HG02642 (cell line): Measurements from ENCODE around the gene COA7.

ENCODE experiments used
- ATAC-seq: cut with Tn5 transposase; IDR thresholded peaks from one replicate; pipeline ENCODE4 v1.9.1; 2021; ENCODE audit warnings: mild to moderate bottlenecking; ENCODE audit not compliant: unreplicated experiment, poor library complexity

Gene COA7

DNA sequence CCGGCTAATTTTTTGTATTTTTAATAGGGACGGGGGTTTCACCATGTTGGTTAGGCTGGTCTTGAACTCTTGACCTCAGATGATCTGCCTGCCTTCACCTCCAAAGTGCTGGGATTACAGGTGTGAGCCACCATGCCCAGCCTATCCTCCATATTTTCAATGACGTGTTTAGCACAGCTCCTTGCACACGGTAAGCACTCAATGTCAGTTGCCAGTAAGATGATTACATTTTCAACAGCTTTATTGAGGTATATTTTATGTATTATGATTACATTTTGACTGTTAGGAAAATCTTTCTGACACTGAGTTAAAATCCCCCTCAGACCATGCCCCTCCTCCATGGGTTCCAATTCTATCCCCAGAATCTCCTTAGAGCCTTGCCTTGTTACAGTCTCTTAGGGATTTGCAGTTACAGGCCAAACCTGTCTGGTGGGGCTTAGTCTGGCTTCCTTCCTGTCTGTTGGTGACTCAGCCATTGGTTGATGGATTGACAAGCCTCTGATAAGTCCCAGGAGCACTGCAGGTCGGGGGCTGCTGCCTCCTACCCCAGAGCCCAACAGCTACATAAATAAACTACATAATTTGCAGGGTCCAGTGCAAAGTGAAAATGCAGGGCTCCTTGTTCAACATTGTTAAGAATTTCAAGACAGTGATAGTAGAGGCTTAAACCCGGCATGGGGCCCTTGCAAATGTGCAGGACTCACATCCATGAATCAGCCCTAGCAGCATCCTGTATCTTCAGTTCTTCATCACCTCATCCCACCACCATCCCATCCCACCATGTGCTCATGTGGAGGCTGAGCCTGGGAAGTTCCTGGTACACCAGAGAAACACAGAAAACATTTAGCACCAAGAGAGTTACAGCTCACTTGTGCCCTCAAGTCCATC lies 23.4 kb downstream of the COA7 start:
- ATAC-seq = no peak

DNA sequence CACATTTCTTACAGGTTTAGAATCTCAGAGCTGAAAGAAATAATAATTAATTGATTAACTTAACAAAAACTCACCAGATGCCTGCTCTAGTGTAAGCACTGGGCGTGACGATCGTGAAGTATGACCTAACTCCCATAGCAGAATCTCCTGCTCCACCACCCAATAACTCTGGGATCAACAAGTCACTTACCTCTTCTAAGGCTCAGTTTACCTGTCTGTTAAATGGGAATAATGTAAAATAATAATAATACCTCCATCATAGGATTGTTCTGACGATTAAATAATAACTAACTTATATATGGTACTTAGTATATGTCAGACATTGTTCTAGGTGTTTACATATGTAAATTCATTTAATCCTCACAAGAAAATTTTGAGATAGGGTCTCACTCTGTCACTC lies 24.6 kb downstream of the COA7 start:
- no peak for ATAC-seq

DNA sequence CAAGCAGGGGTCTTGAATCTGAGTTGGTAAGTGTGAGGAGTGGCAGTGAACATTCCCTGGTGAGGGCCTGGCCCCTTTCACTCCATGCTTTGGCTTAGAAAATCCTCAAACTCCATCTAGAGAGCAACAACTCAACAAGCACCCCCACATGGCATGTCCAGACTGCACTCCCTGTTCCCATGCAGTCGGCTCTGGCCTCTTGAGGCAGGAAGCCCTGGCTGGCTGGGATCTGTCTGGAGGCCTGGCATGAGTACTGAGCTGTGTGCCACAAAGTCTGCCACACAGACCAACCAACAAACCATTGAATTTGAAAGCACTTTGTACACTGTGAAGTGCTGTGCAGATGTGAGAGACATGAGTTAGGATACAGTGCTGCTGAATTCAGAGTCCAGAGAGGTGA lies 25.2 kb downstream of the COA7 start:
- ATAC-seq = no peak

DNA sequence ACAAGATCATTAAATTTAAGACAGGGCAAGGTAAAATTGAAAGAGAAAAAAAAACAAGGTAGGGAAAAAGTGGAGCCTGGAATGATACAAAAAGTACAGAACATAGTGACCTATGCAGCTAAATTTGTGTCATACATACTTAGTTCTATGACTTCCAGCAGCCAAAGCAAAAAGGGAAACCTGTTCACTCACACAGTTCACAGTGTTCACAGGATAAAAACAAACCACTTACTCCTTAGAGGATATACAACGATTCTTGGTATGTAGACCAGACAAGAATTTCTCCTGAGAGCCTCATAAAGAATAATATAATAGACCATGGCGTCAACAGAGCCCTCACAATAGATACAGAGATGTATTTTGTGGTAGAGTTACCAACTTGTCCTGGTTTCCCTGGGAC lies 27.5 kb downstream of the COA7 start:
- no peak for ATAC-seq

DNA sequence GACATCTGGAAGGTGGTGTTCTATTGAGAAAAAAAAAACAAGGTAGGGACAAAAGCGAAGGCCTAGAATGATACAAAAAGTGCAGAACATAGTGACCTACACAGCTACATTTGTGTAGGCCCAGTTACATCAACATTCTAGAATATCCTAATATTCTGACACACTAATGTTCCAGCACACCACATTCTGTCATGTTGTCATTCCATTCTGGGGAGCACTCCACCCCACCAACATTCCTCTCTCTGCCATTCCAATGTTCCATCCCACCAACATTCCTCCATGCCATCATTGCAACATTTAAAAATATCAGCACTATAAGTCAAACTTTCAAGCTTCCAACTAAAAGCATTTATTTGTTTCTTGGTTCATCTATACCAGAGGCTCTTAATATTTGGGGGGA lies 28.5 kb downstream of the COA7 start:
- no peak for ATAC-seq

DNA sequence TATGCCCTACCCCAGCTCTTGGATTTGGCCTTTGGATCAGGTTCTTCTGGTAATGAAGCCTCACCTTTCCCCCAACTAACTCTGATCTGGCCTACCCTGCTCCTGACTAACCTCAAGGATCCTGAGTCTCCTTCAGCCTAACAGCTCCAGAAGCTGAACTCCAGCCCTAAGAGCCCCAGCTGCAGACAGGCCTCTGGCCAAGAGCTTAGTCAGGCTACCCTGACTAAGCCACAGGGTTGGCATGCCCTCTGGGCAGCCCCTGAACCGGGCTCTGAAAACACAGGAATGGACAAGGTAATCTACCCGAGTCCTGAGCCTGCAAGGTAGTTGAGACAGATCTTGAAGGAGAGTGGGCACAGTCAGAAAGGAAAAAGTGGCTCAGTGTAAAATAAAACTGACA lies 29.4 kb downstream of the COA7 start:
- ATAC-seq = no peak

DNA sequence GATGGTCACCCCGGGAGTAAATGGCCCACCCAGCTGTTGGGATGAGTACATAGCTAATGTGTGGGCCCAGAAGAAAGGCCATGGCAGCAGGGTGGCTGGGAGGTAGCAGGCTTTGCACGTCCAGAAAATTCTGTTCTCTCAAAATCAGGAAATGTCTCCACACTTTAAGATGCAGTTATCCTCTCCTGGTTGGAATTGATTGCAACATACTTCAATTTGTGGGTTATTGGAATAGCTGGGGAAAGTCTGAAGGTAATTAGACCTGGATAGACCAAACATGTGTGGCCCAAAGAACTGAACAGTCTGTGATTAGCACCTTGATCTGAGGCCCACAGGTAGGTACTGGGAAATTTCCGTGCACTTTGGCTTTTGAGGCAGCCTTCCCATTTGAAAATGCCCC lies 30.2 kb downstream of the COA7 start:
- no peak for ATAC-seq

DNA sequence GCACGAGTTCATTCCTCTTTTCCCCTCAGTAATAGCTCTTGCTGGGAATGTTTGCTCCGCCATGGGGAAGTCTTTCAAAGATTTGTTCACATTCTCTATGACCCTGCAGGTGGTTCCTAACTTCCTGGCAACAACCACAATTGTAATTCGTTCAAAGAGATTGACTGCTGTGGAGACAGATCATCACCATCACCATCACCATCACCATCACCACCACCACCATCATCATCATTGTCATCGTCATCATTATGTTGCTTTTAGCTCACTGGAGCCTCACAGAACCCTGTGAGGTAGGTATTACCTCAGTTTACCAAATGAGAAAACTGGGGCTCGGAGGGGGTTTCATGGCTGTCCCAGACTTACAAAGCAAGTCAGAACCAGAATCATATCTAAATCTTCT lies 30.9 kb downstream of the COA7 start:
- ATAC-seq = no peak

DNA sequence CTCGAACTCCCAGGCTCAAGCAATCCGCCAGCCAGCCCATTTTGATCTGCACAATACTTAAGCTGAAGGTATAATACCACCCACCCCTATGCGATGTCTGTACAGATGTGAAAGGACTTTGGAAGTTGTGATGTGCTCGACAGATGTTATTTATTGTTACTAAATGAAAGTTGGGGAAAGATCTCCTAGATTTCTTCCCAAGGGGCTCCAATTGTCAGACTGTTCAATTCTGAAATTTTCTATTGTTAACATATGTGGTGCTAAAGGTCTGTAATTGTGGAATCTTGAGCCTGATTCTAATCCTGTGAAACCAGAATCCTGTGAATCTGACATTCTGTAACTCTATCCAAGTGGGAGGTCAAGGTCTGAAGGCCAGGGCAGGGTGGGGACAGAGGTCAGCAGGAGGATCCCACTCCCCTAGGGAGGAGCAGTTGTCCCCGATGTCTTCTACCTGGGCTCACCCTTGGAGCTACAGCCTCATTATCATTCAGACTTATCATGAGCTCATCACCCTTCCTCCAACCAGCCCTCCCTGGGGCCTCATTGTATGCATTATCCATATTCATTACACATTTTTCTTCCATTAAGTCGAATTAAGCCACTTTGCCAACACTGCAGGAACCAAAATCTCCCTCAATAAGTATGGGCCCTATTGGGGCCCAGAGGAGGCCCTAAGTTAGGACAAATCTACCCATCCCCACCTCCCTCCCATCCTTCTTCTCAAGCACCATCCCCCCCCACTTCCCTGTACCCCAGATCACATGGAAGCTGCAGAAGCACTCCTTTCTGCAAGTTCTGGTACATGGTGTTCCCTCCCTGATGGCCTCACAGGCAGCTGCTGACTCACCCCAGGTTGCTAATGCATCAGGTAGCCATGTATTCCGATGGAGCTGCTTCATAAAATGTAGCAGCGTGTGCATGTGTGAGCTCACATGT lies 32.9 kb downstream of the COA7 start:
- ATAC-seq = no peak

DNA sequence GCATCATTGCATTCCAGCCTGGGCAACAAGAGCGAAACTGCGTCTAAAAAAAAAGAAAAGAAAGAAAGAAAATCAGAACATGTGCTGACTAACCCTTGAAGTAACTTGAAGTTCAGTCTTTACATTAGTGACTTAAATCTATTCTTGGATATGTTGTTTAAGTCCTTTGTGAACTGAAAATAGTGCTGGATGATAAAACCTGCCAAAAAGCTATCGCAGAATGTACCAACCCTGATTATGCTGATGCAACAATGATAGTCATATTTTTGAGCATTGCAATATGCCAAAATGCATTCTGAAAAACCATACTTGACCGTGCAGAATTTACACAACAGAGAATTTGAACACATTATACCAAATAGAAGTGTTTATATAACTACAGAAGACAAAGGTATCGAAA lies 34.4 kb downstream of the COA7 start:
- no peak for ATAC-seq

DNA sequence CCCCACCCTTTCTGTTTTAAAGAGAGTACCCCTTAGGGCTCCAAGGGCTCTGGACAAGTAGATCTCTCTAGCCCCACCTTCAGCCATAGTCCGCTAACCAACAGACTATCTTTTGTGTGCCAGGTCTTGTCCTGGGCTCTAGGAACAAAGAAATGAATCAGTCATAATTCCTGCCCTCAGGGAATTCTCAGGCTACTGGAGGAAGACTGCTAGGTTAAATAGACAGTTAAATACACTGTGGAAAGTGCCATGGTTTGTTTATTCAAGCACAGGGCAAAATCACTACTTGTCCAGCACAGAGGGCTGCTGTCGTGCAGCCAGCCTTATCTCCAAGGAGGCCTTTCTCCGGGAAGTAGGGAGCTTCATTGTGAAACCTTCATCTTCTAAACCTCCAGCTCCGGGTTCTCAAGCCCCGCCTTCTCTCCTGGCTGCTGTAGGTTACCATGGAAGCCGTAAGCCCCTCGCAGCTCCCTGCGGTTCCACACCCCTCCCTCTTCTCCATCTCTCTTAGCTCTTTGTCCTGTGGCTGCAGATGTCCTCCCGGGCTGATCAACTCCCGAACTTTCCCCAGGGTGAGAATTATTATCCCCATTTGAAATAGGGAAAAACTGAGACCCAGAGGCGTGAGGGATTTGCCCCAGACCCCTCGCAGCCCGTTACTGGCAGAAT lies 35.4 kb downstream of the COA7 start:
- no peak for ATAC-seq

DNA sequence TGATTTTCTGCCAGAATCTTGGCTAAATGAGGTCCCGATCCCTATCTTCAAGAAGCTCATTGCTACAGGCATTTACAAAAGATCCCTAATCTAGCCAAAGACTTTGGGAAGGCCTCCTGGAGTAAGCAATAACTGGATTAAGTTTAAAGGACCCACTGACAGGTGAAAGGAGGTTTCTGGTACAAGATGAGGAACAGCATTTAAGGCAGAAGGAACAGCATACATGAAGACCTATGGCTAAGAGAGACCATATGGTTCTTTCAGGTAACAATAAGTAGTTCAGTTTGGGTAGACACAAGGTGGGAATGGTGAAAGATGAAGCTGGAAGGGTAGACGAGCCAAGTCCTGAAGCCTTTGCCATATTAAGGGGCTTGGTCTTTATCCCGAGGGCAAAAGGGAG lies 37.3 kb downstream of the COA7 start:
- ATAC-seq = no peak

DNA sequence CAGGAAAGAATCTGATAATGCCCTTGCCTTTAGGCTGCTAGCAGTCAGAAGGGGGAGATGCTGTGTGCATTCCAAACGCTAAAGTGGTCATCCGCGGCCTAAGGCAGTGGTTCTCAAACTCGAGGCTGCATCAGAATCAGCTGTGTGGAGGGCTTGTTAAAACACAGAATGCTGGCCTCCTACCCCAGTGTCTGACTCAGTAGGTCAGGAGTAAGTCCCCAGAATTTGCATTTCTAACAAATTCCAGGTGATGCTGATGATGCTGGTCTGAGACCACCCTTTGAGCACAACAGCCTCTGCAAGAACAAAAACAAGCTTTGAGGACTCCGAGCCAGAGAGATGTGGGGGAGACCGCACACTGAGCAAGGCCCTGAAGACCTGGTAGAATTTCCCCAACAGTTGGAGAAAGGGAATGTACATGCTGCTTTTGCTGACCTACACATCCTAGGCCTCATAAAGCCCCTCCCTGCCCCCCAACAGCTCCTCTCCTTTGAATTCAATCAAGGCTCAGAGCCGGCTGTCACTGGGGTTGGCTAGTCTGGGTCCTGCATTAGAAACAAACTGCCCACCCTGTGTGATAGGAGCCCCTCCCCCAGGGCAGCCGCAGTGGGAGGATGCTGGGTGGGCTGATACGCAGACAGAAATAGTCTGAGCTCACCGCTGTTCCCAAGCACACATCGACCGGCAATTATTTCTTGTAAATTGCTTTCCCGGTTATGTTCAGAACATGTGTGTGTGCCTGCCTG lies 38.1 kb downstream of the COA7 start:
- no peak for ATAC-seq

DNA sequence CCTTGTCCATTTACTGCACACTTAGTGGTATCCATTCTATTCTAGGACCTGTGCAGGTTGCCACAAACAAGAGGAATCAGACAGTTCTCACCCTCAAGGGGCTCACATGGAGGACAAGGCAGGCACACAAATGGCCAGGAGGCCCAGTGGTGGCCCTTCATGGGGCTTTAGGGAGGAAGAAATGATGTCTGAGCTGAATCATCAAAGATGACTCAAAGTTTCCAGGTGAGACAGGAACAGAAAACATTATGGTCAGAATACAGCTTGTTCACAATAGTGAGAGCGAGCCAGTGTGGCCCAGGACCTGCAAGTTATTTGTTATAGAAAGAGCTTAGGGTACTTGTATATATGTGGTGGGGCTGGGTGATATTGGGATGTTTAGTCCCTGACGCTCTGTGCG lies 38.8 kb downstream of the COA7 start:
- ATAC-seq = no peak

DNA sequence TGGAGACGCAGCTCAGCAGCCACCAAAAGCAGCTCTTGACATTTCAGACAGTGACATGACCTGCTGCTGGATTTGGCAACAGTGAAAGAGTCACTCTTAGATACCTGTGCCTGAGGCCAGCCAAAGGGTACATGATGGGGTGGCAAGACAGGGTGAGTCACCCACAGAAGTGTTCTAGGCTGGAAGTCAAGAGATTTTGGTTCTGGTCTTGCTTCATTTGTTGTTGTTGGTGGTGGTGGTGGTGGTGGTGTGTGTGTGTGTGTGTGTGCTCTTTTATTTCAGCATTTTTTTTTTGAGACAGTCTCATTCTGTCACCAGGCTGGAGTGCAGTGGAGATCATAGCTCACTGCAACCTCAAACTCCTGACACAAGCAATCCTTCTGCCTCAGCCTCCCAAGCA lies 39.4 kb downstream of the COA7 start:
- no peak for ATAC-seq

DNA sequence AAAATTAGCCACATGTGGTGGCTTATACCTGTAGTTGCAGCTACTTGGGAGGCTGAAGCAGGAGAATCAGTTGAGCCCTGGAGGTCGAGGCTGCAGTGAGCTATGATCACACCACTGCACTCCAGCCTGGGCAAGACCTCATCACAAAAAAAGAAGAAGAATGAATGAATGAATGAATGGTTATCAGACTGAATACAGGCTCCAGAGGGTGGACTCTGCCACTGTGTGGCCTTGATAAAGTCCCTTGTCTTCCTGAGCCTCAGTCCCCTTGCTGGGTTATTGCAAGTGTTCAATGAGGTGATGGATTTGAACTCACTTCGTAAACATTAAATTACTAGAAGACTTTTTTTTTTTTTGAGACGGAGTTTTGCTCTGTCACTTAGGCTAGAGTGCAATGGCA lies 40.4 kb downstream of the COA7 start:
- ATAC-seq = no peak

DNA sequence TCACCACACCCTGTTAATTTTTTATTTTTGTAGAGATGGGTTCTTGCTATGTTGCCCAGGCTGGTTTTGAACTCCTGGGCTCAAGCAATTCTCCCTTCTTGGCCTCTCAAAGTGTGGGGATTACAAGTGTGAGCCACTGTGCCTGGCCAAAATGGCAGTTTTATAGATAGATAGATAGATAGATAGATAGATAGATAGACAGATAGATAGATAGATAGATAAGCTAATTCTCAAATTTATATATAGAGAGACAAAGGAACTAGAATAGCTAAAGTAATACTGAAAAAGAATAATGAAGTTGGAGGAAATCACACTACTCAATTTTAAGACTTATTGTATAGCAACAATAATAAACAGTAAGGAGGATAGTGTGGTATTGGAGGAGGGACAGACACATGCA lies 44.1 kb downstream of the COA7 start:
- no peak for ATAC-seq

DNA sequence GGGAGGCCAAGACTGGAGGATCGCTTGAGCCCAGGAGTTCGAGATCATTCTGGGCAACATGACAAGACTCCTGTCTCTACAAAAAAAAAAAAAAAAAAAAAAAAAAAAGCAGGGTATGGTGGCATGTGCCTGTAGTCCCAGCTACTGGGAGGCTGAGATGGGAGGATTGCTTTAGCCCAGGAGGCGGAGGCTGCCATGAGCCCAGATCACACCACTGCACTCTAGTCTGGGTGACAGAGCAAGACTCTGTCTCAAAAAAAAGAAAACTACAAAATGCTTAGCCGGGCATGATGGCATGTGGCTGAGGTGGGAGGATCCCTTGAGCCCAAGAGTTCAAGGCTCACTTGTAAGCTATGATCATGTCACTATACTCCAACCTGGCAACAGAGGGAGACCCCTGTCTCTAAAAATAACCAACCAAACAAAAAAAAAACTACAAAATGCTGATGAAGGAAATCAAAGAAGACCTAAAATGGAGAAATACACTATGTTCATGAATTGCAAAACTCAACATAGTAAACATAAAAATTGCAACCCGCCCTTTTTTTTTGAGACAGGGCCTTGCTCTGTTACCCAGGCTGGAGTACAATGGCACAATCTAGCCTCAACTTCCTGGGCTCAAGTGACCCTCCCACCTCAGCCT lies 44.8 kb downstream of the COA7 start:
- no peak for ATAC-seq

DNA sequence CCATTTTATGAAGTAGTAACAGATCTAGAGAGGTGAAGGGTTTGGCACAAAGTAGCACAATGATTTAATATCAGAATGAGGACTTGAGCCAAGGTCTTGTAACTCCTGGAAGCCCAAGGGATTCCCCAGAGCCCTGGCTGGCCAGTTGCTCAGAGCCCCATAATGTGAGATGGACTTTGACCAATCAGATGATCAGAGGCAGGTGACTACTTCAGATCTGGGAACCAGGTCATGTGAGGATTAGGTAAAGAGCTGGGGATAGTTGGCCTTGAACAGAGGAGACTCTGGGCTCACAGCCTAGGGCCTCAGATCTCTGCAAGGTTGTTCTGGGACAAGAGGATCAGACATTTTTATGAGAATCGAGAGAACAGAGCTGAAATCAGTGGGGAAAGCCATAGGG lies 46.2 kb downstream of the COA7 start:
- ATAC-seq = no peak

DNA sequence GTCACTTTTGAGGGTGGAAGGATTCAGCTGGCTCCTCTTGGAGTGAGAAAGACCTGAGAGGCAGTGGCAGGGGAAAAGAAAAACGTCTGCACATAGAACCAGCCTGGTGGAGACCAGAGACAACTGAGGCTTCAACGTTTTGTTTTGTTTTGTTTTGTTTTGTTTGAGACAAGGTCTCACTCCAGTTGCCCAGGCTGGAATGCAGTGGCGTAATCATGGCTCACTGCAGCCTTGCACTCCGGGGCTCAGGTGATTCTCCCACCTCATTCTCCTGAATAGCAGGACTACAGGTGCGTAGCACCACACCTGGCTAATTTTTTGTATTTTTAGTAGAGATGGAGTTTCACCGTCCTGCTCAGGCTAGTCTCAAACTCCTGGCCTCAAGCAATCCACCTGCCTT lies 52.9 kb downstream of the COA7 start:
- no peak for ATAC-seq
